ENCODE data around the gene LMO7.

The LMO7 gene

GRCh38 chr13:75826391-75826790 is 190.3 kb downstream of the LMO7 start:
- no peak for DNase-seq (ENCODE audit: low read depth)
- no peak for TF ChIP-seq CTCF (IDR thresholded peaks at IDR 0.05; ENCODE audit: insufficient read depth, low read depth, low read length, missing control alignments)
- H3K4me3 ChIP-seq (ENCODE audit: low read depth, low read length), result no peak overlapping the region

GRCh38 chr13:75829830-75830229 is 193.7 kb downstream of the LMO7 start:
- no peak for DNase-seq (ENCODE audit: low read depth)
- no peak for TF ChIP-seq CTCF (IDR thresholded peaks at IDR 0.05; ENCODE audit: insufficient read depth, low read depth, low read length, missing control alignments)
- no peak overlapping the region for H3K4me3 ChIP-seq (ENCODE audit: low read depth, low read length)

GRCh38 chr13:75830842-75831241 is 194.7 kb downstream of the LMO7 start:
- TF ChIP-seq CTCF (IDR thresholded peaks at IDR 0.05; ENCODE audit: insufficient read depth, low read depth, low read length, missing control alignments), result no peak
- no peak overlapping the region for H3K4me3 ChIP-seq (ENCODE audit: low read depth, low read length)
- no peak for DNase-seq (ENCODE audit: low read depth)

GRCh38 chr13:75831389-75831788 is 195.3 kb downstream of the LMO7 start:
- no peak for TF ChIP-seq CTCF (IDR thresholded peaks at IDR 0.05; ENCODE audit: insufficient read depth, low read depth, low read length, missing control alignments)
- DNase-seq (ENCODE audit: low read depth), result no peak

GRCh38 chr13:75832812-75833211 is 196.7 kb downstream of the LMO7 start:
- DNase-seq (ENCODE audit: low read depth), result no peak
- no peak for TF ChIP-seq CTCF (IDR thresholded peaks at IDR 0.05; ENCODE audit: insufficient read depth, low read depth, low read length, missing control alignments)
- H3K4me3 ChIP-seq (ENCODE audit: low read depth, low read length), result no peak overlapping the region

More at GRCh38 chr13:75831389-75831788, 195.3 kb downstream of the LMO7 start:
- H3K4me3 ChIP-seq (ENCODE audit: low read depth, low read length), result no peak overlapping the region

- DNase-seq (ENCODE audit: low read depth), result no peak
- H3K4me3 ChIP-seq (ENCODE audit: low read depth, low read length), result no peak overlapping the region
- no peak for TF ChIP-seq CTCF (IDR thresholded peaks at IDR 0.05; ENCODE audit: insufficient read depth, low read depth, low read length, missing control alignments)
Observed at GRCh38 chr13:75836441-75836840, 200.3 kb downstream of the LMO7 start.

GRCh38 chr13:75838366-75839005 is 202.4 kb downstream of the LMO7 start:
- no peak for TF ChIP-seq CTCF (IDR thresholded peaks at IDR 0.05; ENCODE audit: insufficient read depth, low read depth, low read length, missing control alignments)
- DNase-seq (ENCODE audit: low read depth), result no peak
- H3K4me3 ChIP-seq (ENCODE audit: low read depth, low read length), result no peak overlapping the region

All from GM12865 (cell line).